HG03280 (cell line): ENCODE data around the gene CCNF.
A peak's percentile ranks its signal among the peaks of the same experiment; 100 is the strongest.
"Not testable (repeated sequence)": the region's sequence is repeated elsewhere in the genome, so short reads cannot be mapped to it uniquely, and the experiment has no call there.

ENCODE experiments used
- ATAC-seq: cut with Tn5 transposase; IDR thresholded peaks from one replicate; pipeline ENCODE4 v1.9.1; 2021; ENCODE audit warnings: mild to moderate bottlenecking, moderate library complexity; ENCODE audit not compliant: unreplicated experiment

CCNF gene

GRCh38 chr16:2429034-2429770 is at the start of gene CCNF:
Gene CCNF (plus strand): TSS chr16:2429447. CDS start chr16:2429482, 35 bp downstream.
- ATAC-seq, result peak; percentile 91

- no peak for ATAC-seq
These were observed 45.7 kb upstream of the CCNF start for GRCh38 chr16:2383501-2383900.

GRCh38 chr16:2384426-2384825 is 44.8 kb upstream of the CCNF start:
- ATAC-seq, result no peak

GRCh38 chr16:2385190-2385836 is 43.9 kb upstream of the CCNF start:
- no peak for ATAC-seq

GRCh38 chr16:2385982-2386381 is 43.3 kb upstream of the CCNF start:
- ATAC-seq, result not testable (repeated sequence)

GRCh38 chr16:2386990-2387389 is 42.3 kb upstream of the CCNF start:
- no peak for ATAC-seq

- ATAC-seq, result no peak
These were observed 40.9 kb upstream of the CCNF start for GRCh38 chr16:2388139-2388874.

- ATAC-seq, result no peak
These were observed 40.3 kb upstream of the CCNF start for GRCh38 chr16:2388875-2389433.

GRCh38 chr16:2392025-2392424 is 37.2 kb upstream of the CCNF start:
- no peak for ATAC-seq

- ATAC-seq, result no peak
These were observed 30.7 kb upstream of the CCNF start for GRCh38 chr16:2398520-2398919.

GRCh38 chr16:2404099-2404498 is 25.1 kb upstream of the CCNF start:
- no peak for ATAC-seq

GRCh38 chr16:2415085-2415484 is 14.2 kb upstream of the CCNF start:
- ATAC-seq, result no peak

GRCh38 chr16:2420035-2420434 is 9.2 kb upstream of the CCNF start:
- no peak for ATAC-seq

- no peak for ATAC-seq
These were observed 7.0 kb upstream of the CCNF start for GRCh38 chr16:2422123-2422867.

- no peak for ATAC-seq
These were observed 4.9 kb upstream of the CCNF start for GRCh38 chr16:2424061-2425007.

GRCh38 chr16:2425008-2425518 is 4.2 kb upstream of the CCNF start:
- ATAC-seq, result no peak

GRCh38 chr16:2425825-2426430 is 3.3 kb upstream of the CCNF start:
- no peak for ATAC-seq

- no peak for ATAC-seq
These were observed 2.3 kb upstream of the CCNF start for GRCh38 chr16:2426941-2427361.

- ATAC-seq, result no peak
These were observed 1.7 kb upstream of the CCNF start for GRCh38 chr16:2427526-2427925.
